NCI-H1092 (cell line): Measurements from ENCODE around the gene FTH1.
"Not testable (repeated sequence)": the region's sequence is repeated elsewhere in the genome, so short reads cannot be mapped to it uniquely, and the experiment has no call there.

ENCODE experiments used
- DNase-seq: peaks from one replicate; lab custom pipeline; 2025; lab: John Stamatoyannopoulos, UW

FTH1 gene

DNA sequence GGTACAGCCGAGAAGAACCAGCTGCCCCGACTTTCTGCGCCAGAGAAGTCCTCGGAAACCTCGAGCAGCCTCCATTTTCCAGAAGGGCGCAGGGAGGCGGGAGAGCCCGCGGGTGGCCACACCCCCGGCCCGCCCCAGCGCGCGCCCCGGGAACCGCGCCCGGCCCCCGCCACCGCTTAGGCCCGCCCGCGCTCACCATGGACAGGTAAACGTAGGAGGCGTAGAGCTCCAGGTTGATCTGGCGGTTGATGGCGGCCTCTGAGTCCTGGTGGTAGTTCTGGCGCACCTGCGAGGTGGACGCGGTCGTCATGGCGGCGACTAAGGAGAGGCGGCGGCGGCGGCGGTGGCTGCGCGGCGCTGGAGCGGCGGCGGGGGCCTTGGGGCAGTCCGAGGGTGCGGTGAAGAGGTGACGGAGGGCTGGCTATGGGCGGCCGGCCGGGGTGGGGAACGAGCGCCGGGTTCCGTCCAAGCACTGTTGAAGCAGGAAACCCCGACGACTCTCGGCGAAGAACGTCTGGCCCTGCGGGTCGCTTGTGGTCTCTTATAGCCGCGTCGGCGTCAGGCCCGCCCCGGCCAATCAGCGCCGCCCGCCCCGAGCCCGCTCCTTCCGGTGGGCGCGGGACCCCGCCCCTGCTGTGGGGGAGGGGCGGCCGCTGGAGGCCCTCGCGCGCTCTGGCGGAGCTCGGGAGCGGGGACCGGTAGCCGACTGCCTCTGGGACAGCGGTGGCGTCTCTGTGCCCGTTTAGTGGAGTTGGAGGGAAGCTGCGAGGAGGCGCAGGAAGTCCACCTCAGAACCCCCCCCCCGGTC, at the start of gene FTH1:
Gene FTH1, minus strand, starts transcription at position 519 of the 808 bp plus-strand sequence. Its CDS starts 209 bp downstream, at position 310.
- peak; percentile 89 for DNase-seq

DNA sequence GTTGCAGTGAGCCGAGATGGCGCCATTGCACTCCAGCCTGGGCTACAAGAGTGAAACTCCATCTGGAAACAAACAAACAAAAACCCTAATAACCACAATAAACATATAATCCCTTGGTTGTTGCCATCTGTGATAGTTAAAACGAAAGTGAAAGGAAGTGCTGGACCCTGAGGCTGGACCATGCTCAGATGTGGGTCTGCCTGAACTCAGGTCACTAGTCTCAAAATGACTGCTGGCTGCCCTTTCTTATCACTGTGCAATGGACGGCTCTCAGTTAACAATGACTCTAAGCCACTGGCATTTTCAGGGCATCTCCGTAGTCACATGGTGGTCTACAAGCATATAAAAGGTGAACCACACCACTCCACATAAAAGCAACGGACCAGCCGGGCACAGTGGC, 48.2 kb upstream of the FTH1 start:
- no peak for DNase-seq

DNA sequence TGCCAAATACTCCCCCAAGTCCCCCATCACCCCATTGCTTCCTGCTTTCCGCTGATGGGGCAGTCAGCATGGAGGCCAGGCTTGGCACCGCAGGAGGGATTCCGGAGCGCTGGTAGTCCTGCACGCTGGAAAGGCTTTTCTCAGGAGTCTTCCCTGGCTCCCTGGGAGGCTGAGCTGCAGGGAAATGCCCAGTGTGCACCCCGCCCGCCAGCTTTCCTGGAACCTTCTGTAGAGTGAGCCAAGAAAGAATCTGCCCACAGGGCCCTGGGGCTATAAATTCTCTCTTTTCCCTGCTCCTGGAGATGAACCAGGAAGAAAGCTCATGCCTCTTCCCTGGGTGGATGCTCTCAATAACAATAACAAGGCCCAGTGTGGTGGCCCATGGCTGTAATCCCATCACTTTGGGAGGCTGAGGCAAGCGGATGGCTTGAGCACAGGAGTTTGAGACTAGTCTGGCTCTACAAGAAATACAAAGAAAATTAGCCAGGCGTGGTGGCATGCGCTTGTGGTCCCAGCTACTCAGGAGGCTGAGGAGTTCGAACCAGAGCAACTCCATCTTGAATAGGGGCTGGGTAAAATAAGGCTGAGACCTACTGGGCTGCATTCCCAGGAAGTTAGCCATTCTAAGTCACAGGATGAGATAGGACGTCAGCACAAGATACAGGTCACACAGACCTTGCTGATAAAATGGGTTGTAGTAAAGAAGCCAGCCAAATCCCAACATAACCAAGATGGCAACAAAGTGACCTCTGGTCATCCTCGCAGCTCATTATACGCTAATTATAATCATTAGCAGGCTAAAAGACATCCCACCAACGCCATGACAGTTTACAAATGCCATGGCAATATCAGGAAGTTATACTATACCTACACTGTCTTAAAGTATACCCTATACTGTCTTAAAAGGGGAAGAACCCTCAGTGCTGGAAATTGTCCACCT, 46.4 kb upstream of the FTH1 start:
- DNase-seq: no peak

DNA sequence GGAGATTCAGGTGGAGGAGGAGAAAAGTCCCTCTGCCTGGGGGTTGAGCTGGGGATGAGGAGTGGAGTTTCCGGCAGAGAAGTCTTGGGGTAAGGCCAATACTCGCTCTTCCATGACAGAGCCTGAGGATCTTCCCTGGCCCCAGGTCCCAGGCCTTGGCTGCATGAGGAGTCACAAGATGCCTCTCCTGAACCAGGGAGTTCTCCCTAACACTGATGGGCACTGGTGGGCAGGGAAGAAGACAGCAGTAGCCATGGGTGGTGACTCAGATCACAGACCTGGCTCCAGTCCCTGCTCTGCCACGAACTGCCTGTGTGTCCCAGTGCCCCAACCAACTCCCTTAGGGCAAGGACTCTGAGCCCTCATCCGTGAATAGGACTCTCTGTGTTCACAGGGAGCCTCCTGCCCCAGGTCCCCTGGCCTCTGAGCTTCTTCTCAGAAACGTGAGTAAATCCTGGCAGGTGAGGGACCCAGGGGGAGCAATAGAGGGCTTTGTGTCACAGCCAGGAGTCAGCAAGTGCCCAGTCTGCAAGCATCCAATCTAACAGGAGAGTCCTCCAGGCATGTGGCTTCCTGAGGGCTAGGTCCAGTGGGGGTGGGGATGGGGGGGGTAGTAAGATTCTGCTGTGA, 45.5 kb upstream of the FTH1 start:
- no peak for DNase-seq

DNA sequence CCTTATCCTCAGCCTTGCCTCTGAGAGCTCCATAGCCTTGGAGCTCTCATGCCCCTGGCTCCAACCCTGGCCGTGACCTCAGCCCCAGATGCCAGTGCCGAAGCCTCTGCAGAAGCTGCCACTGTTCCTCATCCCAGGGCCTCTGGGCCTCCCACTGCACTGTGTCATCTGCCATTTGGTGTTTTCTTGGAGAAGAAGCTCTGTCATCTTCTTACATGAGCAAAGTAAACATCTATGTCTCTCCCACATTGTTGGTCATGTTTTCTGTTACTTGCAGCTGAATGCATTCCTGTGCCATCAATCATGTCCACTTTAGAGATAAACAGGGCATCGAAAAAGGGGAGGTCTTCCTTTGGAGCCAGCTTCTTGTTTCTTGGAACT, 45.0 kb upstream of the FTH1 start:
- DNase-seq: no peak

DNA sequence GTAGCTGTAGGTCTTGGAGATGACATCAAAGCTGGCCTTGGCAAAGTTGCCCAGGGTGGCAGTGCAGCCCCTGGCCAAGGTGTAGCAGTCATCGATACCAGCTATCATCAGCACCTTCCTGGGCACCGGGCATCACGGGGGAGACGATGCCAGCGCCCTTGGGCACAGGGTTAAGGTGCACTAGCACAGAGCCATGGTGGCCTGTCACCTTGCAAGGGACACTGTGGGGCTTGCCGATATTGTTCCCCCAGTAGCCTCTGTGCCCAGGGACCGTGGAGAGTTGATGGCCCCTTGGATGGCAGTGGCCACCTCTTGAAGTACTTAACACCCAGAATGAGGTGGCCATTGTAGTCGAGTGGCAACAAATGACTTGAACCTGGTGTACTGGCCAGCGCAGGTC, 44.4 kb upstream of the FTH1 start:
- no peak for DNase-seq

DNA sequence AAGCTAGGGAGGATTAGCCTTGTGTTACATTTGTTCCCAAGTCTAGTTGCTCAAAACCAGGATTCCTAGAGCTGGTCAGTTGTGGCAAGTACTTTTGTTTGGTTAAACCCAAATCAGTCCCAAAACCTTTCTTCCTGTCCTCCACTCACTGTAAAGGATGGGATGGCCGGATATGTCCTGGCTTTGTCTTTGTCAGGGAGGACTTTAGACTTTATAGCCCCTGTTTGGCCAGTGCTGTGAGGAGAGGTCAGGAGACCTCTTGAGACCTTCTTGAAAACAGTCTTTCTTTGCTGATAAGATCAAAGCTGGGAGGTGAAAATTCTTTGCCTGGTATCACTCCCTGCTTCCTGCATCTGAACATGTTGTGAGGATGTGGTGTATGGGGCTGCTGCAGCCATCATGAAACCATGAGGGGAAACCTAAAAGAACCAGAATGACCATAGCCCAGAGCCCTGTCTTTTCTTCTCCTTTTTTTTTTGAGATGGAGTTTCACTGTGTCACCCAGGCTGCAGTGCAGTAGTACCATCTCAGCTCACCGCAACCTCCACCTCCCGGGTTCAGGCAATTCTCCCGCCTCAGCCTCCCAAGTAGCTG, 43.6 kb upstream of the FTH1 start:
- DNase-seq: no peak

DNA sequence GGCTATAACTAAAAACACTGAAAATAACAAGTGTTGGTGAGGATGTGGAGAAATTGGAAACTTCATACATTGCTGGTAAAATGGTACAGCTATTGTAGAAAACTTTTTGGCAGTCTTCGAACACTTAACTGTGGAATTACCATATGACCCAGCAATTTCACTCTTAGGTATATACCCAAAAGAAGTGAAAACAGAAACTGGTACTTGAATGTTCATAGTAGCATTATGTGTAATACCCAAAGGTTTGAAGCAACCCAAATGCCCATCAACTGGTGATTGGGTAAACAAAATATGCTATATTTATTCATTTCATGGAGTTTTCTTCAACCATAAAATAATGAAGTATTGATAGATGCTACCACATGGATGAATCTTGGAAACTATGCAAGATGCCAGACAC, 40.8 kb upstream of the FTH1 start:
- DNase-seq: no peak

DNA sequence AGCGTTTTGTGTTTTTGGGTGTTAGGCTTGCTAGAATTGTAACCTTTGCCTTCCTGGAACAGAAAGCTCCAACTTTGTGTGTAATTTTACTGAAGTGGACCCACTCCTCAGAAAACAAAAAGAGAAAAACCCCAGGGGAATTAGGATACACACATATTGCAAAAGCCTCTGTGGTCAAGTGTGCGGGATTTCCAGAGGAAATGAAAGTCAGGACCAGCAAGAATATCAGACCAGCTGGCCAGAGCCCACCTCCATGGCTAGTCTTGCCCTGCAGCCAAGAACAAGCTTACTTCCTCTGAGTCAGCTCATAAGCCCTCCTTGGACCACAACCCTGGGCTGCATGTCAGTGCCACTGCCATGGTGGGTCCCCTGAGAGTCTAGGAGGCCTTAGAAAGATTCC, 37.0 kb upstream of the FTH1 start:
- no peak for DNase-seq

DNA sequence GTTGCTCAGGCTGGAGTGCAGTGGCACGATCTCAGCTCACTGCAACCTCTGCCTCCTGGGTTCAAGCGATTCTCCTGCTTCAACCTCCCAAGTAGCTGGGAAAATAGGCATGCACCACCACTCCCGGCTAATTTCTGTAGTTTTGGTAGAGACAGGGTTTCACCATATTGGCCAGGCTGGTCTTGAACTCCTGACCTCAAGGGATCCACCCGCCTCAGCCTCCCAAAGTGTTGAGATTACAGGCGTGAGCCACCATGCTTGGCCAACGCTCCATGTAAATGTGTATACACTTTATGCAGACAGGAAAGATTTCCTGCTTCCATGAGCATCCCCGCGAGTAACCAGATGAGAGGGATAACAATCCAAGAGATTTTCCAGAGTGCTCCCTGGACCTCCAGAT, 34.8 kb upstream of the FTH1 start:
- not testable (repeated sequence) for DNase-seq

DNA sequence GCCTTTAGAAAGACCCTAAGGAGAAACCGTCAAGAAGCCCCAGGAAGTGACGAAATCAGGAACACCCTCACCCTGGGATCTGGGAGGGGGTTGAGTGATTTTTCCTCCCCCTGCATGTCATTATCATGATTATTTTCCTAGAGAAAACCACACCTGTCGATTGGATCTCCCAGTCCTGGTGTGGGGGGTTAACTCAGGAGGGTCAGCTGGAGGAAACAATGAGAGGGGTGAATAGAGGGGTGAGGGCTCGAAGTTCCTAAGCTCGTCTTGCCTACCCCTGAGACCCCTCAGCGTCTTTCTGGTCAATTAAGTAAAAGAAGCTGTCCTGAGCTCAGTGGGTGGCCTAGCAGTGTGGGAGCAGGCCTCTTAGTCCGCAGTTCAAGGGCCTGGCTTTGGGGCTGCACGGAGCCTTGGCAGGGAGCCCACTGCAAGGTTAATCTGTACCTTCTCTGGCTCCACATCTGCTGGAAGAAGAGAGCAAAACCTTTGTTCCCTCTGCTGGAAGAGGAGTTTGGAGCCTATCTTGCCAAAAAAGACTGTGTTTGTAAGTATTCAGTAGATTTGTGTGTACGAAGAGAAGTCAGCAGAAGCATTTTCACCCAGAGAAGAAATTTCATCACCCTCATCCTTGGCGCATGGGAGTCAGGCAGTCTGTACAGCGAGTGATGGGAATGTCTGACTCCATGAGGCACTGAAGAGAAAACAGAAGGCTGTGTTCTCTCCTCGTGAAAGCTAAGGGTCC, 34.2 kb upstream of the FTH1 start:
- peak; percentile 9 for DNase-seq

DNA sequence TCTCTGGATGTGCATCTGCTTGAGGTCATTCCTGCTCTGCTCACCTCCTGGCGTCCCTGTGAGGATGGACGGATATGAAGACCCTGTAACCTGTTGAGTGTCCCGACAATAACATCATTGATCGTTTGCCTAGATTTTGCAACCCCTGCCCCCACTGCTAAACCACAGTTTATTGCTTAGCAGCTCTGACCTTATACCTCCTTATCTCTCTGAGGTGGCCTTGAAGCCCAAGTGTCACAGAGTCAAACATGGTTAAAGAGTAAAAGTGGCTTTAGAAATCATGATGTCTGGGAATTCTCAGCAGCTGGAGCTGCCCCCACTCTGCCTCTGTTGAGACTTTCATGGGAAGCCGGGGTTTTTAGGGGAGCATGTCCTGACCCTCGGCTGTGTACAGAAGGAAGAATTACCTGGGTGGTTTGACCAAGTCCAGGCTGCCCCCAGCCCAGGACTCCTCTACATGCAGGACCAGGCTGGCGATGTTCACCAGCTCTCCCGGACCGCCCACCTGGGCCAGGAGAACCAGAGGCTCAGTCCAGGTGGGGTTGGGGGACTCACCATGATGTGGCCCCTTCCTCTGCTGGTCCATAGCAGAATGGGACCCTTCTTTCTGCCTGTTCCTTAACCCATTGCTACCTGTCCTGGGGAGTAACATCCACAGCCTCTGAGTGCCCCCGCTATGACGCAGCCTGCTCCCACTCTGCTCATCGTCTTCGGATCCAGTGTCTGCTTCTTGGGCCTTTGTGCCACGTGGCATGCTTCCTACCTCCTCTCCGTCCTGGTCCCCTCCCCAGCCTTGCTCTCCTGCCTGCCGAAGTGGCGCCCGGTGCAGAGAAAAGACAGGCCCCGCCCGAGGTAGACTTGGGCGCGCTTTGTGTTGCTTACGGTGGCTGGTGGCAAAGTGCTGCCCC, 33.4 kb upstream of the FTH1 start:
- no peak for DNase-seq

DNA sequence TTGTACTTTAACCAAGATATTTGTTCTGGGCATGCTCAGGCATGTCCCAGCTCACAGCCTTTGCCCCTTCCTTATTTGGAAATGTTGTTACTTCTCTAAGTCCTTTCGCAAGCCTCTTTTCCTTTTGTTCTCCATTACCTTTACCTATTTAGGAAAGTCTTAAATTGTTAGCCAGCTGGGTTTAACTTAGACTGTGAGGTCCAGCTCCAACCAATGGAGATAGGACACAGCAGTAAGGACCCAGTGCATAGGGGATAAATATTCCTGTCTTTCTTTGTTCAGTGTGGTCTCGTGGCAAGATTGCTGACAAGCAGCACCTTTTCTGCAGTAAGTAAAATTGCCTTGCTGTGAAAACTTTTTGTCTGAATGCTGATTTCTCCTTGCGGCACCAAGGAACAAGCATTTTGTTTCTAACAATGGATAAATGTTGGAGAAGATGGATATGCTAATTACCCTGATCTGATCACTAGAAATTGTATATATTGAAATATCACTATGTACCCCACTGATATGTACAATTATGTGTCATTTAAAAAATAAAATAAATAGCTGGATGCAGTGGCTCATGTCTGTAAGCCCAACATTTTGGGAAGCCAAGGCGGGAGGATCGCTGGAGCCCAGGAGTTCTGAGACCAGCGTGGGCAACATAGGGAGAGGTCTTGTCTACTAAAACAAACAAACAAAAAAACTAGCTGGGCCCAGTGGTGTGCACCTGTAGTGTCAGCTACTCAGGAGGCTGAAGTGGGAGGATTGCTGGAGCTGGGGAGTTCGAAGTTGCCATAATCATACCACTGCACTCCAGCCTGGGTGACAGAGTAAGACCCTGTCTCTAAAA, 31.9 kb upstream of the FTH1 start:
- DNase-seq: no peak

DNA sequence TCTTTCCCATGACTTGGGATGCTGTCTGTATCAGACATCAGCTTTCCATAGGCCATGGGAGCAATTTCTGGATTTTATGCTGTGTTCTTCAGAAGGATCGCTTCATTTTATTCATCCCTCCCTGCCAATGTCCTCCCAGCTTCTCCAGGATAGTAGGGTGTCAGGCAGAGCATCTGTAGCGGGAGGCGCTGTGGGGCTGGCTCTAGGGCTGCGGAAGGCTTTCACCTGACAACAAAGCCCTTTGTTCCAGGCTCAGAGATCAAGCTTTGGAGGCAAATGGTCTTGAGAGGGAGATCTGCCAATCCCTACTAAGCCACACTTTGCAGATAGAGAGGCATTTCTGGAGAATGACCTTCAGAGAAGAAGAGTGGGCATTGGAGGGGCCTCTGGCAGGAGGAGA, 29.5 kb upstream of the FTH1 start:
- DNase-seq: no peak

DNA sequence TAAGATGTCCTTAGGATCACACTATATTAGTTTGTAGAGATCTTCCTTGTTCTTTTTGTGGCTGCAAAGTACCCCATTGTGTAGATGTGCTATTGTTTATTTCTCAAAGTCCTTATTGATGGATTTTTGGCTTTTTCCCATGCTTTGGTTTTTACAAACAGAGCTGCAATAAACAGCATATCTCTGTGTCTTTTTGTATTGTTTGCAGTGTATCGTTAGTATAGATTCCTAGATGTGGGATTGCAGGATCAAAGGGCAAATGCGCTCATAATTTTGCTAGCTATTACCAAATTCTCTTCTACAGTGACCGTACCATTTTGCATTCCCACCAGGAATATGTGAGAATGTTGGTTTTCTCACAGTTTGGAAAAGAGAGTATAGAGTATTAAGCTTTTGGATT, 27.5 kb upstream of the FTH1 start:
- DNase-seq: no peak

DNA sequence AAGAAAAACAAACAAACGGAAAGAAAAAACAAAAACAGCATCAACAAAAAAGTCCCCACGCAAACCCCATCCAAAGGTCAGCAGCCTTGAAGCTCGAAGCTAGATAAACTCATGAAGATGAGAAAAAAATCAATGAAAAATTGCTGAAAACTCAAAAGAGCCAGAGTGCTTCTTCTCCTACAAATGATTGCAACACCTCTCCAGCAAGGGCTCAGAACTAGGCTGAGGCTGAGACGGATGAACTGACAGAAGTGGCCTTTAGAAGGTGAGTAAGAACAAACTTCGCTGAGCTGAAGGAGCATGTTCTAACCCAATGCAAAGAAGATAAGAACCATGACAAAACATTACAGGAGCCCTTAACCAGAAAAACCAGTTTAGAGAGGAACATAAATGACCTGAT, 18.4 kb upstream of the FTH1 start:
- no peak for DNase-seq

DNA sequence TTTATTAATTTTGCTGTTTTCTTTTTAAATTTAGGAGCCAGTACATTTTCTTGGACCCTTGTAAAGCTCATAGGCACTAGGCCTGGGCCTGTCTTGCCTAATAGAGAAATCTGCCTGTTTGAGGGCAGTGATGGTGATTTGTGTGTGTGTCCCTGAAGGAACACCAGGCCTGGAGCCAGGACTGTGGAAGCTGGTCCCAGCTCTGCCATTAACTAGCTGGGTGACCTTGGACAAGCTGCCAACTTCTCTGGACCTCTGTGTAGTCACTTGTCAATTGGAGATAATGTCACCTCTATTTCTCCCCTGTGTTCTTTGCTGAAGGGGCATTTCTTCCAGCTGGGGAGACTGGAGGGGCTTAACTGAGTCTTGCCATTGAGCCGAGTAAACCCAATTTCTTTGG, 16.0 kb upstream of the FTH1 start:
- no peak for DNase-seq

DNA sequence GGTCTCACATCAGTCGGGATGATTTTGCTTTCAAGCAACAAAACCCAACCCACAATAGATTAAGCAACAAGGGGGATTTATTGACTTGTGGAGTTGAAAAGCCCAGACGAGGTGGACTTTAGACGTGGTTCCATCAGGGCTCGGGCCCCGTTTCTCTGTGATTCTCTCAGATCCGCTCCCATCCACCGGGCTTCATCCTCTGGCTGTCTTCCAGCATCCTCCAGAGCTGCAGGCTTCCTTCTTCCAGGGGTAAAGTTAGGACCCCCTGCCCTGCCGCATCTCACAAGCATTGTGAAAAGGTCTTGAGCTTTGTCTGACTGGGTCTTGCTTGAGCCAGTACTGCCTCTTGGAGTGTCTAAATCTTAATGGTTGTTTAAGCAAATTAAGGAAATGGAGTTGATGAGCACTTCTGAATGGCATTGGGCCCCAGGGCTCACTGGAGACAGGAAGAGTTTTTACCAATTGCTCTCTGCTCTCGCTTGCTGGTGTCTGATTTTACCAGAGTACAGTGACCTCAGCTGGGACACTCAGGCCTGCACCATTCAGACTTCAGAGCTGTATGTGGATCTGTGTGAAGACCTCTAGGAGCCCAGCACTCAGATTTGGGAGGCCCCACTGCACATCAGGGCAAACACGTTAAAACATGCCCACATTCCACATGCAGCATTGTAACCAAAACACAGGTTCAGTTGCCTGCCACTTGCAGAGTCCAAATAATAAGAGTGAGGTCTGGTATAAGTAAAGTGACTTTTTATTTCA, 13.5 kb upstream of the FTH1 start:
- no peak for DNase-seq
